ENCODE measurements around the gene RAB40C.

RAB40C gene

GRCh38 chr16:575354-576196 is 14.3 kb upstream of the RAB40C start:
- no peak for DNase-seq

- no peak for DNase-seq
Observed at GRCh38 chr16:576197-576822, 13.6 kb upstream of the RAB40C start.

GRCh38 chr16:576823-577201 is 13.1 kb upstream of the RAB40C start:
- DNase-seq: no peak

- no peak for DNase-seq
Observed at GRCh38 chr16:577796-578195, 12.1 kb upstream of the RAB40C start.

- DNase-seq: no peak
Observed at GRCh38 chr16:578232-578869, 11.5 kb upstream of the RAB40C start.

- DNase-seq: peak; percentile 84
Observed at GRCh38 chr16:578870-579405, 10.9 kb upstream of the RAB40C start.

- DNase-seq: no peak
Observed at GRCh38 chr16:580141-580945, 9.5 kb upstream of the RAB40C start.

- DNase-seq: no peak
Observed at GRCh38 chr16:580946-581498, 8.8 kb upstream of the RAB40C start.

GRCh38 chr16:582218-582613 is 7.7 kb upstream of the RAB40C start:
- no peak for DNase-seq

- no peak for DNase-seq
Observed at GRCh38 chr16:582614-583331, 7.1 kb upstream of the RAB40C start.

- DNase-seq: no peak
Observed at GRCh38 chr16:583470-583814, 6.4 kb upstream of the RAB40C start.

GRCh38 chr16:583815-584591 is 5.9 kb upstream of the RAB40C start:
- DNase-seq: no peak

GRCh38 chr16:585351-585750 is 4.5 kb upstream of the RAB40C start:
- DNase-seq: no peak

GRCh38 chr16:586047-586644 is 3.7 kb upstream of the RAB40C start:
- DNase-seq: no peak

GRCh38 chr16:586645-587590 is 2.9 kb upstream of the RAB40C start:
- no peak for DNase-seq

- peak; percentile 87 for DNase-seq
Observed at GRCh38 chr16:588639-588888, 1.3 kb upstream of the RAB40C start.

GRCh38 chr16:588889-589657 is 793 bp upstream of the RAB40C start:
- peak; percentile 100 for DNase-seq

GRCh38 chr16:590188-590814 is 435 bp downstream of the RAB40C start:
- no peak for DNase-seq

GRCh38 chr16:590815-591200 is 942 bp downstream of the RAB40C start:
- DNase-seq: no peak

Measured in activated CD8-positive, alpha-beta memory T cell treated with anti-CD3 and anti-CD28 coated beads for 24 hours (primary cell).